HG03432 (cell line): ENCODE results near the gene NCKAP5.
A peak's percentile ranks its signal among the peaks of the same experiment; 100 is the strongest.

ENCODE experiments used
- ATAC-seq: cut with Tn5 transposase; IDR thresholded peaks from one replicate; pipeline ENCODE4 v1.9.1; 2021; ENCODE audit warnings: mild to moderate bottlenecking, moderate library complexity; ENCODE audit not compliant: unreplicated experiment

Gene NCKAP5

DNA sequence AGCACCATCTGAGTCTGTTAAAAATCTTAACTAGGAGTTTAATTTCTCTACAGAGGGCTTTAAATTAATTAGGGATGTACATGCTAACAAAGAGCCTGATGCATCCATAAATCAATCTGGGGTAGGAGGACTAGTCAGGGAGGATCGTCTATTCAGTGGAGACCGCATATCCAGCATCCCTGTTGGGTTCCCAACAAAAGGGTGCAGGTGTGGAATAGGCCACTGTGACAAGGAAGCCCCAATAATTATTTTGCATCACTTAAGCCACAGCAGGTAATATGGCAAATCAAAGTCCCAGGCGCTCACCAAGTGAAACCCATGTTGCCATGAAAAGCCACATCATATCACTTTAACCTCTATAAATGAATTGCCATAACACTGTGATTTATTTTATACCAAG lies 392.3 kb downstream of the NCKAP5 start:
- no peak for ATAC-seq

DNA sequence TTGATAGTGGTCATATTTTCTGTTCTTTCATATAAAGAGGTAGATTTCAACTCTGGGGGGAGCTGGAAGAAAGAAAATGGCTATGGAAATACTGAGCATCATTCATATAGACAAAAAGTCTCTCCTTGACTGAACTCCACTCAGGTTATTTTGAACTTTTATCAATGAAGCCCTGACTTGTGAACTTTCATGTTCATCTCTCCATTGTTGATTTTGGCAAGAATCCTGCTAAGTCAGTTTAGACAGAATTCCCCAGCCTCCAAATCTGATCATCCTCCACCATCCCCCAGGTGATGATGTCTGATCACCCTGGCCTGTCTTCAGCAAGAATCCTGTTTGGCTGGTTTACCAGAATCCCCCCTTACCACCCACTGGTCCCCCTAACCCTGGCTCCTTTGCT lies 395.0 kb downstream of the NCKAP5 start:
- no peak for ATAC-seq

DNA sequence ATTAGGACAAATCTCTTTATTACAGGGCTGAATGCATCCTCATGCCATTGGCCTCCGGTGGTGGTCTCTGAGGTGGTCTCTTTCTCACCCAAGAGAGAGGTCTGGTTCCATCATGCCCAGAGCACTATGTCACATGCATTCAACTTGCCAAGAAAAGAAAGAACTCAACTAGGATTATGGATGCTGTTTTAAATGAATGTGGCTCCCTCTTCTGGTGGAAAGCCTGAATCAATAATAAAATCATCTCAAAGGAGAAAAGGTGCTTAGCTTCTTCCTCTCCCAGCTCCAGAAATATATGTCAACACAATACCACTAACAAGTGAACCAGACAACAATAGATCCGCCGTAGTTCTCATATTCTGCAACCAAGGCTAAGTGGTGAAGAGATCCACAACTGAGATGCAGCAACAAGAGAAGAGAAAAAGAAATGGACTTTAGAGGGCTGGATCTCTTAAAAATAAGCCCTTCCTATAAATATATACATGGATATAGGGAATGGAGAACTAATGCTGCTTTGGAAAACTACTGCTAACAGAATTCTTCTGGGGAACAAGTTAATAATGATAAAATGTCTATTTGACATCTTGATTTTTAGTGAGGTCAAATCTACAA lies 396.8 kb downstream of the NCKAP5 start:
- peak; percentile 48 for ATAC-seq

DNA sequence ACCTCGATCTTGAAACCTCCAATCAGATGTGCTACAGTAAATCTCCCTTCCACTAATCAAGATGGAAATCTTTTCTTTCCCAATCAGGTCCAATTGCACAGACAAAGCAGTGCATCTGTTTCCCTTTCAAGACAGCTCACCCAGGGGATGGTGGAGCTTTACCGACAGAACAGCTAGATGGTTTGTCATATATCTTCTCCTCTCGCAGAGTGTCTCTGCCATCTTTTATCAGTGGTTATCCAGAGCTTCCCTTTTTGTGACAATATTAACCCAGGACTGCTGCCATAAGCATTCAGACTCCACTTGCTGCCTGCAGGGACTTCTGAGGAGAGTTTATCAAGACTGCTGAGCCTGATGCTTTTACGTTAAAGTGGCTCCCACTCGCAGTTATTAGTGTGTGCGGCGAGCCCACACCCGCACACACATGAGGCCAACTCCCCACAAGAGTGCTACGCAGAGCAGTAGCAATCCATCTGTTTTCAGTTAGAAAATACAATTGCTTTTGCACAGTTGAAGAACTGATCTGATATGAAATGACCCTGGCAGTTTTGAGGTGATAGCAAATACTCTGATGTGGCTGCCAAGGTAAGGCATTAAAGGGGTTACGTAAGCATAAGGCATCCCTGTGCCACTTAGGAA lies 398.9 kb downstream of the NCKAP5 start:
- no peak for ATAC-seq

DNA sequence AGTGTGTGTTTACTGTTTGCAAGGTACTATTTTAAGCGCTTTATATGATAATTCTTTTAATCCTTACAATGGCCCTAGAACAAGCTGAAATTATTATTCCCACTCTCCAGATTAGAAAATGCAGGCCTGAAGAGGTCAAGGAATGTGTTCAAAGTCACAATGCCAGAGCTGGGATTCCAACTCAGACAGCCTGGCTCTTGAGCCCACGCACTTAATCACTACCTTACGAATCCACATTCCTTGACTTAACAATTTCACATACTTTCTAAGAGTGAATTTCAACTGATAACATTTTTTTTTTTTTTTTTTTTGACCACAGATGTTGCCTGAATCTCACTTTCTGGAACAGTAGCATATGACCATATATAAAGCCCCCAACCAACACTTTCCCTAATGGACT lies 400.3 kb downstream of the NCKAP5 start:
- ATAC-seq = no peak

DNA sequence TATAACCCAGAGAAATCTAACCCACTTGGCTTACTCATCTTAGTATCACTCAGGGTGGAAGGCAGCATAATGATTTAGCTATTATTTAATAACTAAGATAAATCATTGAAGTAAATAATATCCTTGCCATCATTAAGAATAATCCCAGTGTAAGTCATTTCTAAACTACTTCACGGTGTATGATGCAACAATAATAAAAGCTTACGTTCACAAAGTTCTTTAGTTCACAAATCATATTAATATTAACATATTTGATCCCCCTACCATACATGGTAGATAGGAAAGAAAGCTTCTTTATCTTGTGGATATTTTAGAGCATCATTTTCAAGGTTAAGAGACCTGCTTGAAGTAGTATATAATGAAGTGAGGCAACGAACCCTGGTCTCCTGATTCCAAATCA lies 401.0 kb downstream of the NCKAP5 start:
- no peak for ATAC-seq

DNA sequence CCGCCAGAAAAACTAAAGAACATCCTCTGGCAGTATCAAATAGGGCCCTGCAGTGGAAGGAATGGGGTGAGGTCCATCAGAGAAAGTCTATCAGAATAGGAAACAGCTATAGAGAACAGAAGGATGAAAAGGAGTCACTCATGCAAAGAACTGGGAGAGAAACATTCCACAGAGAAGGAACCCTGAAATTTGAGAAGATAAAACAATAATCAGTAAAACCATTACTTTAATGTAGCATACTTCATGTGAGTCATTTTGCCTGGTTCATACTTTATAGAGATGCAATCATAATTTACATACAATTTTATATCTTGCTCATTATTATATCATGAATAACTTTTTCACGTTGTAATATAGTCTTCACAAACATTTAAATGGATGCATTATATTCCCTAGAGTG lies 402.2 kb downstream of the NCKAP5 start:
- no peak for ATAC-seq

DNA sequence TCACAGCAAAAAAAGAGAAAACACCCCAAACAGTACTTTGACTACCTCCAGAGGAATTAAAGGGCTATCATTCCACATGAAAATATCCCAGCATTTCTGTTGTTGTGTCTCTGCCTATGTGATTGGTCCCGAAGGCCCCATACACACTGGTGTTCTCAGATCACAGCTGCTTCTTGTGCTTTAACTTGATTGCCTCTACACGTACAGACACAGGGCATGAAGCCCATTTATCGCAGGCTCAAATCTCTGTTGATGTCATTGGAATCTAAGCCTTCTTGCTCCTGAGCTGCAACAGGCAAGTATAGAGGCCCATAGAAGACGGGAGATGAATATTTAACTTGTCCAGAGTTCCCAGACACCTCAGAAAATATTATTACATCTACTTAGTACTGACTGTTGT lies 405.2 kb downstream of the NCKAP5 start:
- no peak for ATAC-seq

DNA sequence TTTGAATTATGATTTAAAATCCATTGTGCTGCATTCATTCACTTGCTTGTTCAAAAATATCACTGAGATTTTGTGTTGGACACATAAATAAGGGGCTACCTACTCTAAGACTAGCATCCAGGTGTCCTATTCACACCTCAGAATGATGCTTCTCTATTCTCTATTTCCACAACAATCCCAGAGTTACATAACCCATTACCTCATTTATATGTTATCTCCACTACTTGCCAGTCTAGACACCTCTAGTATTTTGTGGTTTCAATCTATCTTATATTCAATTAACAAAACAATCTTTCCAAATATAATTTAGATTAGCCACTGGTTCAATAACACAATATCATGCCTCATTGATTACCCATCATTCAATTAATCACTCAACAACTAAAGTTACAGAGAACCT lies 409.8 kb downstream of the NCKAP5 start:
- ATAC-seq = no peak

DNA sequence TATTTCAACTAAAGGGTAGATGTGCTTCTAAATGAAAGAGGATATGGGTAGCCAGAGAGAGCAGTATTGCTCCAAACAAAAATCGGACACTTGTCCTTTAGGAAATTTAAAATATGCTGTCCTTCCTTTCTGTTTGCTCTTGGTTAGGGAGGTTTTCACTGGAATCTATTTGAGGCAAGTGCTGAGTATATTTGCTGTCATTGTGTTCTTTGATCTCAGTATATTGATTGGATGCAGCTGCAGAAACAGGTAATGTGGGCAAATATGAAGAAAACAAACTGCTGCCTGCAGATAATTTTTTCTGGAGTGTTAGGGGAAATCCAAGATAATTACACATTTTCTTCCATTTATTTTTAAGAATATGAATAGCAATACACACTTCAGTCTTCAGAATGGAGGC lies 410.2 kb downstream of the NCKAP5 start:
- no peak for ATAC-seq

DNA sequence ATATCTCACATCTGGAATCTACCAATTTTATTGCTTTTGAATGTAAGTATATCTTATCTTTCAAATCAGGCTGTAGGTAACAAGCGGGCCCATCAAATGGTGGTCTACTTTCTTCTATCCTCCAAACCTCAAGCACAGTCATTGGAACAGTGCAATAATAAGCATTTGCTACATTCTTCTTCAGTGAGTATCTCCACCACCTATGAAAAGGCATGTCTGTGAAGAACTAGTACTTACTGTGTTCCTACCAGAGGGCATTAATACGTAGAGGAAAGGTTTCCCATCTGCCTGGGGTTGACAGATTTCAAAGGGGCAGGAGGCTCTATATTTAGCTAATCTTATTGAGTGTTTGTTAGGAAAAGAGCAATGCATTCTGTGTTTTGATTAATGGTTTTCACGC lies 411.1 kb downstream of the NCKAP5 start:
- ATAC-seq = no peak

DNA sequence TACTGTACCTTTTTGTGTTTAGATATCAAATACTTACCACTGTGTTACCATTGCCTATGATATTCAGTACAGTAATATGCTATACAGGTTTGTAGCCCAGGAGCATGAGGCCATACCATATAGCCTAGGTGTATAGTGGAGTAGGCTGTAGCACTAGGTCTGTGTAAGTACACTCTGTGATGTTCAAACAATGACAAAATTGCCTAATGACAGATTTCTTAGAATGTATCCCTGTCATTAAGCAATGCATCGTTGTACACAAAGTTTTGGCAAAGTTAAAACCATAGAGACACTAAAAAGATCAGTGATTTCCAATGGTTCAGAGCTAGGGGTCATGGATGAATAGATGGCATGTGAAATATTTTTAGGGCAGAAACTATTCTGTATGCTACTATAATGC lies 415.5 kb downstream of the NCKAP5 start:
- ATAC-seq = no peak

DNA sequence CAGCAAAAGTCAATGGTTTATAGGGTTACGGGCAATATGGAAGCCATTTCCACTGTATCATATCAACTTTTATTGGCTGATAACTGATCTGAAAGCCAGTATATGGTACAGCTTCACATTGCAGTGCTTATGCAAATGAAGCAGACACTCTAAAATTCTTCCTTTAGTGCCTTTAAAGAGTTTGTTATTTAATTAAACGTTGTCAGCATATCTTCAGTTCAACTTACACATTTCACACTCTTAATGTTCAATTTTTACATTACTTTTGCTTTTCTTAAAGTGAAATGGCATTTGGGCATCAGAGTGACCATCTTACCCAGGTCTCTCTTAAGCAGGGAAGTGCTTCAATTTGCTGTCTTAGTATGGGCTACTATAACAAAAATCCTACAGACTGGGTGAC lies 420.1 kb downstream of the NCKAP5 start:
- ATAC-seq = no peak

DNA sequence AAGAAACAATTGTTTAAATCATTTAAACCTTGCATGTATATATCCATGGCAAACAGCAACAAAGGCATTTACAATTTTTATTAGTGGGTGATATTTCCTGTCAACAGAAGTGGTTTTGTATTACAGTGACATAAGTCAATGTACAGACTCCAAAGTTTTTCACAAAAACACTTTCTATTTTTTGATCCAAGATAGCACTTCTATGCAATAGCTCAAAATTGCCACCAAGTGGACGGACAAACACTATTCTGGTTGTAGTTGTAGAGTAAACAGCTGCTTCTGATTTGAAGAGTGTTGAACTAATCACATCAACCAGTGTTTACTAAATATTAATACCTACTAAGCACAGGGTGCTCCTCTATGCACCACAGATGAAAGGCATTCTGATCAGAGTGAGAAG lies 421.4 kb downstream of the NCKAP5 start:
- no peak for ATAC-seq

DNA sequence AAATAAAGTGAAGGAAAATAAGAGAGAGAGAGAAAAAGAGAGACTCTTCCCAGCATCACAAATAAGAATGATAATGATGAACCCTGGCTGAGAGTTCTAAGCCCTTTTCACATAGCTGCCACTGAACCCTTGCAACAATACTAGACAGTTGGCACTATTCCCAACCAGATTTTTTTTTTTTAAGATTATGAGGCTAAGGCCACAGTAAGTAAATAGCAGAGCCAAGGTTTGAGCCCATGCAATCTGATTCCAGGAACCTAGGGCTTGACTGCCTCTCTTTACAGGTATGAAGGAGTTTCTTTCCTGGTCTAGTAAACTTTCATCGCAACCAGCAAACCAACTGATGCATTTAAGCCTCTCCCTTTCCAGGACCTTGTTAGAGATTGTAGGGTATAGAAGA lies 424.6 kb downstream of the NCKAP5 start:
- no peak for ATAC-seq

DNA sequence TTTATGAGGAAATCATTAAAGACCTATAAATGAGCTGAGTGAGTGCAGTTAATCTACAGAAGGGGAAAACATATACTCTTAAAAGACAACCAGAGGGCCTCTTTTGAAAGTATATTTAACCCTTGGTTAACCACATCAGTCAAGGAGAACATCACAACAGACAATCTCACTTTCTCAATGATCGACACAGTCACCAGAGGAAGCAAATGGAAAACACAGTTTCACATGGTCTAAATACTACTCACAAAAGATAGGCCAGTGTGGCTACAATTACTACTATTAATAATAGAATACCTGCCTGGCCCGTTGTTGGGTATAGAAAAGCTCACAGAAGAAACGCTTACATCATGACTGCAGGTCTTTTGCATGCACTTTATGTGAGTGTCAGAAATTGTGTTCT lies 426.2 kb downstream of the NCKAP5 start:
- no peak for ATAC-seq

DNA sequence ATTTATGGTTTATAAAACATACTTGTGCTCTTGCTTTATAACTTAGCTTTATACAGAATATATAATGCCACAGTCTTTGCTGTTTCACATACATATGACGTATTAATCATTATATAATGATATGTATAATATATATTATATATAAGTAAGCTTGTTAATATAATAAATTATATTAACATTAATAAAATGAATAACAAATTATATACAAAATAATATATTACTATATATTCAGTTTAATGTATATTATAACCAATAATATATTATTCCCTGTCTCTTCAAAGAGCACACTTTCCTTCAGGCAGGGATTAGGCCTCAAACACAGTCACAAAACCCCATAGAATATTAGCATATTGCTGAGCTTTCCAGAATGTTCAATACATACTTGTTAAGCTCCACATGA lies 427.6 kb downstream of the NCKAP5 start:
- no peak for ATAC-seq

DNA sequence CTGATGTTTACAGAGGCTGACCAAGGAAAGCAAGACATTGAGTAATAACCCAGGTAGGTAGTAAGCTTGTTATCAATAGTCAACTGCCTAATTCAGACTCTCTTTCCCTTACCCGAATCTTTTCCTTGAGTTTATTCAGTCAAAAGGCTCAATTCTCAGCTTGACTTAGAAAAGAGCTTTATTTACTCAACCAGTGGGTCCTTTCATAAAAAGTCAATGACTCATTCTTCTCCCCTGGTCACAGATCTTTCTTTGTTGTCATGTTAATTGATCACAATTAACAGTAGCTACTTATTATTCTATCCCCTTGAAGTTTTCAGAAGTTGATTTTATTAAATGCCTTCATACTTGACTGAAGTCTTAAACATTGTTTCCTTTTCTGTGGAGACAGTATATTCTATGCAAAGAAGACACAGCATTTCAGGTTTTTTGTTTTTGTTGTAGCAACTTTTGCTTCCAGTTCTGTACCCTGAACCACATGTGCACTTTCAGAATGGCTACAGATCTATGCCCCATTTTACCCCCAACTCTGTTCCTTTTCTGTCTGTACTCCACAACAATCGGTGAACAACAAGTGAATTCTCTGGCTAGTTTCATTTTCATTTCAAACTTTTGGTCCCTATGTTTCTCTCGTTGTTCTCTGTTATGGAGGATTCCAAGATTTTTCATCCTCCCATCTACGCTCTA lies 428.3 kb downstream of the NCKAP5 start:
- ATAC-seq = peak; percentile 52

DNA sequence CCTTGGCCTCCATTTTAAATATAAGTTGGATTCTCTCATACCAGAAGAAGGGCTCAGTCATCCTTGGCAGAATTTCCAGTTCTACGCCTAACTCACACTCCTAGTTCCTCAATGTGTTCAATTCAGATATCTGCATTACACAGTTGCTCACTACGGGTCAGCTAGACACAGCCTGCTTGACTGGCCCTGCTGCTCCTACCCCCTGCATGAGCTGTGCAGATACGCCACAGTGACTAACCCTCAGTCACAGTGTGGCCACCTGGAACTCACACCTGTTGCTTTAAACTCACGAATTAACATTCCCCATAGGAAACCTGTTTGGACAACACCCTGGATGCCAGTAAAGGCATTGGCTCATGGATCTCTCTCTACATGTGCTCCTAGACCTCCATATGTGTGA lies 429.6 kb downstream of the NCKAP5 start:
- no peak for ATAC-seq

DNA sequence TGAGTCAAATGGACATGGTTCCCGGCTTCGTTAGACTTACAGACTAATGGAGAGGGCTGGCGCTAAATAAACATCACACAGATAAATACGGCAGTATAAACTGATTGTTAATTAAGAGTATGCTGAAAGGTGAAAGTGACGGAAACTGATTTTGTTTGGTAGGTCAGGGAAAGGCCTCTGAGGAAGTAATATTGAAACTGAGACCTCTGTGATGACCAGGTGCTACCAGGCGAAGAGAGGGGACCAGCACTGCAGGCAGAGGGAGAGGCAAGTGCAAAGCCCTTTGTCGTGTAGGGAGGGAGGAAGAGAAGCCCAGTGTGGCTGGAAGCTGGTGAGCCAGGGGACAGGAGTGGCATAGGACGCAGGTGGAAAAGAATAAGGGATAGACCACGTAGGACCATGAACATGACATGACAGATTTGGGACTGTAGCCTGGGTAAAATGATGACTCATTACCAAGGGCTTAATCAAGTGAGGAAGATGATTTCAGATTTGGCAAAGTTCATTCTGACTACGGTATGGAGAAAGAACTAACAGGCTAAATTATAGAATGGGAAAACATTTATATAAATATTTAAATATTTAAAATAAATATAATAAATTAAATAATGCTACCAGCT lies 433.1 kb downstream of the NCKAP5 start:
- no peak for ATAC-seq

DNA sequence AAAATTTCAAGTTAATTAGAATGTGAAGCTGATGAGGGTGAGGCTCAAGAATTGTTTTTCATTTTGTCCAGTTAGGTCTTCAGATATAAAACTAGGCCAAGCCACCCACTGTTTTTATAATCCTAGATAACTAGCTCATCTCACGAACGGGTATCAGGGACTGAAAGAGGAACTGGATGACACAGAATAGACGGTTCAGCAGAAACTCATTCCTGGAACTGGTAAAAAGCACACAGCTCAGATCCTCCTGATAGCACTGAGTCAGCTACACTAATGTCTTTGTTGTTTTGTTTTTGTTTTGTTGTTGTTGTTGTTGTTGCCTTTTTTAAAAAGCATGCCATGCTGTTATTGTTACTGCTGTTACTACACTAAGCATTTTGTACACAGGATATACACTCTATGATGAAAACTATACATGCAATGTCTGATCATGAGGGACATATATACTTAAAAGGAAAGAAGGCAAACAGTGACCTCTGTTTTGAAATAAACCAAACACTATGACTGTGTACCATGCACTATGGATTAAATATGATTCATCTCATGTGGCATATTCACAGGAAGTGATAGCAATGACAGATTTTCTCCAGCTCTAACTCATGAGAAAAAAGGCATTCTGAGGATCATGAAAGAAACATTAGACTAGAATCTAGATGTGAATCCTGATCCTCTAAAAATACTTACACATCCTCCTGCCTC lies 437.6 kb downstream of the NCKAP5 start:
- no peak for ATAC-seq

DNA sequence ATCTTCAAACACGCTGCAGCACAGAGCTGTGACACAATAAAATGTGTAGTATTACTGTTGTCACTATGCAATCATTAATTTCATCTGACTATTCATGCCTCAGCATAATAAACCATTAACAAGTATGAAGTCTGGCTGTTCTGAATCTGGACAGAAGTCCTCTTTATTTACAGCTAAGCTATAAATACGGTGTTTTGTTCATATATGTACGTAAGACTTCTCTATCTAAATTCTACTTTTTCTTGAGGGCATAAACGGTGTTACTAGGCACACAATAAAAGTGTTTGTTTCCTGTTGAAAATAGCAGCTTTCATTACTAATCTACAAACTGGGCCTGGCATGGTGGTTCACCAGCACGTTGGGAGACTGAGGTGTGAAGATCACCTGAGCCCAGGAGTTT lies 443.8 kb downstream of the NCKAP5 start:
- ATAC-seq = no peak
